ENCODE measurements around the gene PDE6B. TPM values are rescaled to one million over a fixed set of nuclear protein-coding genes. Genes with fewer than 3 reads are reported as not detected.

The PDE6B gene
- total and polyA plus RNA-seq, 2 experiments from 2014 or later: 3.4 to 5.0 TPM

DNA sequence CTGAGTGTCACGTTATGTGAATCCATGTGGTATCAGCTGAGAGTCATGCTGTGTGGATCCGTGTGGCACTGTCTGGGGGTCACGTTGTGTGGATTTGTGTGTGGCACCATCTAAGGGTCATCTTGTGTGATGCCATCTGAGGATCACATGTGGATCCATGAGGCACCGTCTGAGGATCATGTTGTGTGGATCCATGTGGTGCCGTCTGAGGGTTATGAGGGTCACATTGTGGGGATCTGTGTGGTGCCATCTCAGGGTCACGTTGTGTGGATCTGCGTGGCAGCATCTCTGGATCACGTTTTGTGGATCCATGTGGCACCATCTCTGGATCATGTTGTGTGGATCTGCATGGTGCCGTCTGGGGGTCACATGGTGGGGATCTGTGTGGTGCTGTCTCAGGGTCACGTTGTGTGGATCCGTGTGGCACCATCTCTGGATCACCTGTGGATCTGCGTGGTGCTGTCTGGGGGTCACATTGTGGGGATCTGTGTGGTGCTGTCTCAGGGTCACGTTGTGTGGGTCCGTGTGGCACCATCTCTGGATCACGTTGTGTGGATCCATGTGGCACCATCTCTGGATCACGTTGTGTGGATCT lies 6.9 kb downstream of the PDE6B start:
- peaks cover 21% of the 10 kb centered on the region for H3K9me3 Mint-ChIP-seq
- no peaks in the 10 kb centered on the region for H3K27me3 ChIP-seq (ENCODE audit: insufficient read depth)
- no peaks in the 10 kb centered on the region for H4K20me1 ChIP-seq (replicated peaks; ENCODE audit: insufficient read depth)
- H3K27me3 Mint-ChIP-seq (ENCODE audit: insufficient read depth, low read depth, poor library complexity): peaks cover 21% of the 10 kb centered on the region
- no peaks in the 10 kb centered on the region for H3K9me2 ChIP-seq (ENCODE audit: insufficient read depth)
- H3F3A ChIP-seq (replicated peaks; ENCODE audit: low read depth): no peaks in the 10 kb centered on the region
- no peak overlapping the region for H3K4me2 ChIP-seq
- no peak for DNase-seq (ENCODE audit: low spot score)
- H3K4me1 Mint-ChIP-seq: no peaks in the 10 kb centered on the region; the same call in 2 of the 3 replicates
- no peak overlapping the region for H3K4me3 ChIP-seq
- ATAC-seq: no peak
- H3K79me2 ChIP-seq (replicated peaks; ENCODE audit: insufficient read depth): no peaks in the 10 kb centered on the region
- H3K27ac Mint-ChIP-seq: no peak overlapping the region
- no peak overlapping the region for H3K4me3 Mint-ChIP-seq
- TF ChIP-seq JUNB (IDR thresholded peaks at IDR 0.05; ENCODE audit: unreplicated experiment) (no peak), POLR2AphosphoS5 (IDR thresholded peaks at IDR 0.05; ENCODE audit: low read depth) (no peak), STAT1 (IDR thresholded peaks at IDR 0.05; ENCODE audit: unreplicated experiment) (no peak), ZNF331 (CRISPR knock-in tag; IDR thresholded peaks at IDR 0.05; ENCODE audit: low read depth) (no peak), NANOG (IDR thresholded peaks at IDR 0.05; ENCODE audit: borderline replicate concordance) (no peak)
- TF ChIP-seq, protein P1, sequence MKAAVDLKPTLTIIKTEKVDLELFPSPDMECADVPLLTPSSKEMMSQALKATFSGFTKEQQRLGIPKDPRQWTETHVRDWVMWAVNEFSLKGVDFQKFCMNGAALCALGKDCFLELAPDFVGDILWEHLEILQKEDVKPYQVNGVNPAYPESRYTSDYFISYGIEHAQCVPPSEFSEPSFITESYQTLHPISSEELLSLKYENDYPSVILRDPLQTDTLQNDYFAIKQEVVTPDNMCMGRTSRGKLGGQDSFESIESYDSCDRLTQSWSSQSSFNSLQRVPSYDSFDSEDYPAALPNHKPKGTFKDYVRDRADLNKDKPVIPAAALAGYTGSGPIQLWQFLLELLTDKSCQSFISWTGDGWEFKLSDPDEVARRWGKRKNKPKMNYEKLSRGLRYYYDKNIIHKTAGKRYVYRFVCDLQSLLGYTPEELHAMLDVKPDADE (IDR thresholded peaks at IDR 0.05): no peak
- H3K4me1 ChIP-seq (ENCODE audit: insufficient read depth): no peaks in the 10 kb centered on the region
- no peak overlapping the region for H3K27ac ChIP-seq (ENCODE audit: low read depth)
- peaks cover 8% of the 10 kb centered on the region; the same call in 1 of the 3 replicates for H3K36me3 Mint-ChIP-seq (ENCODE audit: low read depth)
- no peak overlapping the region for H2AFZ ChIP-seq
- H3K36me3 ChIP-seq (ENCODE audit: insufficient read depth): no peaks in the 10 kb centered on the region

DNA sequence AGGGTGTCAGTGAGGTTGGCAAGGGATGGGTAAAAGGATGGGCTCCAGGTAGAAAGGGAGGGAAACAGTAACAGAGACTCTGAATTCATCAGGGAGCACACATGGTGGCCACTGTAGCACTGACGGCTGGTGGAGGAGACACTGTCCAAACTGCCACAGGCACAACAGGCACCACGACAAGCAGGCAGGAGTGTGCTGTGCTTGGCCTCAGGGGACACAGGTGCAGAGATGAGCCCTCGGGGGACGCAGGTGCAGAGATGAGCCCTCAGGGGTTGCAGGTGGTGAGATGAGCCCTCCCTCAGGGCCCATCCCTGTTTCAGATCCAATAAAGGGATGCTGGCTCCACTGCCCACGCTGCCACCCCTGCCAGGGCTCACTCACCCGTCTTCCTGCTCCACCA lies 7.6 kb downstream of the PDE6B start:
- no peaks in the 10 kb centered on the region for H3K9me2 ChIP-seq (ENCODE audit: insufficient read depth)
- Mint-ChIP-seq H3K4me1 (no peaks in the 10 kb centered on the region; the same call in 2 of the 3 replicates), H3K9me3 (peaks cover 21% of the 10 kb centered on the region), H3K4me3 (no peak overlapping the region), H3K36me3 (ENCODE audit: low read depth) (peaks cover 8% of the 10 kb centered on the region; the same call in 1 of the 3 replicates), H3K27ac (no peak overlapping the region), H3K27me3 (ENCODE audit: insufficient read depth, low read depth, poor library complexity) (peaks cover 21% of the 10 kb centered on the region)
- H3K36me3 ChIP-seq (ENCODE audit: insufficient read depth): no peaks in the 10 kb centered on the region
- no peaks in the 10 kb centered on the region for H3K27me3 ChIP-seq (ENCODE audit: insufficient read depth)
- no peaks in the 10 kb centered on the region for H3K79me2 ChIP-seq (replicated peaks; ENCODE audit: insufficient read depth)
- ATAC-seq: no peak
- no peak overlapping the region for H2AFZ ChIP-seq
- no peak for DNase-seq (ENCODE audit: low spot score)
- H3K27ac ChIP-seq (ENCODE audit: low read depth): no peak overlapping the region
- no peaks in the 10 kb centered on the region for H4K20me1 ChIP-seq (replicated peaks; ENCODE audit: insufficient read depth)
- no peak overlapping the region for H3K4me2 ChIP-seq
- H3K4me1 ChIP-seq (ENCODE audit: insufficient read depth): no peaks in the 10 kb centered on the region
- H3K4me3 ChIP-seq: no peak overlapping the region
- no peaks in the 10 kb centered on the region for H3F3A ChIP-seq (replicated peaks; ENCODE audit: low read depth)
- TF ChIP-seq POLR2AphosphoS5 (IDR thresholded peaks at IDR 0.05; ENCODE audit: low read depth) (no peak), EZH2 (IDR thresholded peaks at IDR 0.05; ENCODE audit: low read depth, unreplicated experiment) (no peak), ZNF331 (CRISPR knock-in tag; IDR thresholded peaks at IDR 0.05; ENCODE audit: low read depth) (no peak), STAT1 (IDR thresholded peaks at IDR 0.05; ENCODE audit: unreplicated experiment) (no peak), NANOG (IDR thresholded peaks at IDR 0.05; ENCODE audit: borderline replicate concordance) (no peak), CREB1 (CRISPR knock-in tag; IDR thresholded peaks at IDR 0.05; ENCODE audit: low read depth) (no peak), ZNF114 (CRISPR knock-in tag; IDR thresholded peaks at IDR 0.05) (no peak)
- TF ChIP-seq, protein P2, sequence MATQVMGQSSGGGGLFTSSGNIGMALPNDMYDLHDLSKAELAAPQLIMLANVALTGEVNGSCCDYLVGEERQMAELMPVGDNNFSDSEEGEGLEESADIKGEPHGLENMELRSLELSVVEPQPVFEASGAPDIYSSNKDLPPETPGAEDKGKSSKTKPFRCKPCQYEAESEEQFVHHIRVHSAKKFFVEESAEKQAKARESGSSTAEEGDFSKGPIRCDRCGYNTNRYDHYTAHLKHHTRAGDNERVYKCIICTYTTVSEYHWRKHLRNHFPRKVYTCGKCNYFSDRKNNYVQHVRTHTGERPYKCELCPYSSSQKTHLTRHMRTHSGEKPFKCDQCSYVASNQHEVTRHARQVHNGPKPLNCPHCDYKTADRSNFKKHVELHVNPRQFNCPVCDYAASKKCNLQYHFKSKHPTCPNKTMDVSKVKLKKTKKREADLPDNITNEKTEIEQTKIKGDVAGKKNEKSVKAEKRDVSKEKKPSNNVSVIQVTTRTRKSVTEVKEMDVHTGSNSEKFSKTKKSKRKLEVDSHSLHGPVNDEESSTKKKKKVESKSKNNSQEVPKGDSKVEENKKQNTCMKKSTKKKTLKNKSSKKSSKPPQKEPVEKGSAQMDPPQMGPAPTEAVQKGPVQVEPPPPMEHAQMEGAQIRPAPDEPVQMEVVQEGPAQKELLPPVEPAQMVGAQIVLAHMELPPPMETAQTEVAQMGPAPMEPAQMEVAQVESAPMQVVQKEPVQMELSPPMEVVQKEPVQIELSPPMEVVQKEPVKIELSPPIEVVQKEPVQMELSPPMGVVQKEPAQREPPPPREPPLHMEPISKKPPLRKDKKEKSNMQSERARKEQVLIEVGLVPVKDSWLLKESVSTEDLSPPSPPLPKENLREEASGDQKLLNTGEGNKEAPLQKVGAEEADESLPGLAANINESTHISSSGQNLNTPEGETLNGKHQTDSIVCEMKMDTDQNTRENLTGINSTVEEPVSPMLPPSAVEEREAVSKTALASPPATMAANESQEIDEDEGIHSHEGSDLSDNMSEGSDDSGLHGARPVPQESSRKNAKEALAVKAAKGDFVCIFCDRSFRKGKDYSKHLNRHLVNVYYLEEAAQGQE (IDR thresholded peaks at IDR 0.05; ENCODE audit: unreplicated experiment): no peak
- TF ChIP-seq, protein P3, sequence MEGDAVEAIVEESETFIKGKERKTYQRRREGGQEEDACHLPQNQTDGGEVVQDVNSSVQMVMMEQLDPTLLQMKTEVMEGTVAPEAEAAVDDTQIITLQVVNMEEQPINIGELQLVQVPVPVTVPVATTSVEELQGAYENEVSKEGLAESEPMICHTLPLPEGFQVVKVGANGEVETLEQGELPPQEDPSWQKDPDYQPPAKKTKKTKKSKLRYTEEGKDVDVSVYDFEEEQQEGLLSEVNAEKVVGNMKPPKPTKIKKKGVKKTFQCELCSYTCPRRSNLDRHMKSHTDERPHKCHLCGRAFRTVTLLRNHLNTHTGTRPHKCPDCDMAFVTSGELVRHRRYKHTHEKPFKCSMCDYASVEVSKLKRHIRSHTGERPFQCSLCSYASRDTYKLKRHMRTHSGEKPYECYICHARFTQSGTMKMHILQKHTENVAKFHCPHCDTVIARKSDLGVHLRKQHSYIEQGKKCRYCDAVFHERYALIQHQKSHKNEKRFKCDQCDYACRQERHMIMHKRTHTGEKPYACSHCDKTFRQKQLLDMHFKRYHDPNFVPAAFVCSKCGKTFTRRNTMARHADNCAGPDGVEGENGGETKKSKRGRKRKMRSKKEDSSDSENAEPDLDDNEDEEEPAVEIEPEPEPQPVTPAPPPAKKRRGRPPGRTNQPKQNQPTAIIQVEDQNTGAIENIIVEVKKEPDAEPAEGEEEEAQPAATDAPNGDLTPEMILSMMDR (conservative IDR thresholded peaks at IDR 0.05; ENCODE audit: low read depth in 2 of 2): no peak

All from GM23338 (cell line).